Stimulated activated CD8-positive, alpha-beta memory T cell treated with anti-CD3 and anti-CD28 coated beads, Interleukin-2, amount 100 ng/mL, for 48 hours (primary cell): Measurements from ENCODE around the gene GPATCH4.
"Not testable (repeated sequence)": the region's sequence is repeated elsewhere in the genome, so short reads cannot be mapped to it uniquely, and the experiment has no call there.

ENCODE experiments used
- DNase-seq, 2 donors: peaks; one replicate each; pipeline ENCODE4 v3.0.0-alpha.2; 2020; ENCODE audit warnings: low read depth in 2 of 2

GPATCH4 gene

DNA sequence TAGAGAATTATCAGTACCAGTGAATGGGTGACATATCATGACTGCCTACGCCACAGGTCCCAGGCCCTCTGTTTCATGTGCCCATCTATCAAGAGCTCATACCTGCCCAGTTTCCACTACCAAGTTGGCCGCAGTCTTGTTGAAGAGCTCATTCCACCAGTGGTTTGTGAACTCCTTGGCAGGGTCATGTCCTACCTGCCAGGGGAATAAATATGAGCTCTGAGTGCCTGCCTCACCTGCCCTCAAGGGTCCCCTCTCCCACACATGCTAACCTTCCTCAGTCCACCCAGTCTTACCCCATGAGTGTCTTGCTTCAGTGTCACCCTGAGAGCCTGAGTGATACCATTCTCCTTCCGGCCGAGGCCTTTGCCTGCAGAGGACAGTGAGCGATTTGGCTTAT lies 3.2 kb downstream of the GPATCH4 start:
- DNase-seq, result no peak

DNA sequence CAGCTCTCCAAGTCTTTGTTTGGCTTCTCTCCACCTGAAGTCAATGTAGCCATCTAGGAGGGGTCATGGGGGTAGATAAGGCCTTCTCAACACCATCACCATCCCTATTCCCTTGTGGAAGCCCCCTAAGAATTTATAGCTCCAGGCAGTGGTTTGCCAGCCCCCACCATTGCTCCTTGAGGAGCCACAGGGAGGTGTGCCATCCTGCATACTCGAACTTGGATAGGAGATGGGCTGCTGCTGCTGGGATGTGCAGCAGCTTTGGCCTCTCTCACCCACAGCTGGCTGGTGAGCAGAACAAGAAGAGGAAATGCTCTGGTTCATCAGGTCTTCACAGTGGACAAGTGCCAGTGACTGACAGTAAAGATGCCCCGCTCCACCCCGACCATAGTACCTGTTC lies 4.9 kb downstream of the GPATCH4 start:
- DNase-seq, result no peak

DNA sequence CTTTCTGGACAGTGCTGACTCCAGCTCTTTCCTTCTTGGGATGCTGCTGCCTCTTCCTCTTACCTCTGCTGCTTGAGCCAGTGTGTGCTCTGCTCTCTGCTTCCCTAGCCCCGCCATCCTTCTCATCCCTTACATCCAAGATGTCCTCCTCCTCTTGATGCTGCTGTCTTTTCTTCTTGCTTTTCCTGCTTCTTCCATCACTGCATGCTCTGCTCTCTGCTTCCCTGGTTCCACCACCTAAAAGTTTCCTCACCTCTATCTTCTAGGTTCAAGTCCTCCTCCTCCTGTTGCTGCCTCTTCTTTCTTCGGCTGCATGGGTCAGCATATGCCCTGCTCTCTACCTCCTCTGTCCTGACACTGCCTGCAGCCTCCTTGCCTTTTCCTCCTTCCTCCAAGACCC lies 6.3 kb downstream of the GPATCH4 start:
- DNase-seq, result no peak

DNA sequence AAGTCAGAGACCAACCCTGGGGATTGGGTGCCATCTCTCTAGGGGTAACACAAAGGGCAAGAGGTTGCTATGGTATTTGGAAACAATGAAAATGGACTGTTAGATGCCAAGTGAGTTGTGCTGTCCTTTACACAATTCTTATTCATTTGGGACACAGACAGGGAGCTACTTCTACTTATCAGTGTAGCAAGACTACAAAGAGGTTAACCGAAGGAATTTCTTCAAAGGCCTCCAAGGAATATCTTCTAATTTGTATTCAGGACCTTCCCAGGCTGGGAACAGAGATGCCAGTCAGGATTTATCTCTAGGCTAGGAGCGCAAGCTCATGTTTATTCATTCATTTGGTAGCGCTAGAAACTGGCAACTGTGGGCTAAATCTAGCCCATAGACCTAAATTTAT lies 7.1 kb downstream of the GPATCH4 start:
- DNase-seq, result no peak

DNA sequence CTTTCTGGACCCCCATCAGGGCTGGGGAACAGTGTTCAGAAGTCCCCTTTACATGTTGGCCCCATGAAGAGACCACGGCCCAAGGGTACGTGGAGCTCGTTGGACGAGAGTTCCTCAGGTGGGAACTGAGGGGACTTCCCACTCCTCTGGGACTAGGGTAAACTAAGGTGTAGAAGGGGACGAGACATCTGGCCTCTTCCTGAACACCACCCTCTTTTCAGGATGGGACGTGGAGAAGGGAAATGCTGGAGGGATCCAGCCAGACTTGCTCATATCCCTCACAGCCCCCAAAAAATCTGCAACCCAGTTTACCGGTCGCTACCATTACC lies 7.7 kb downstream of the GPATCH4 start:
- no peak for DNase-seq

DNA sequence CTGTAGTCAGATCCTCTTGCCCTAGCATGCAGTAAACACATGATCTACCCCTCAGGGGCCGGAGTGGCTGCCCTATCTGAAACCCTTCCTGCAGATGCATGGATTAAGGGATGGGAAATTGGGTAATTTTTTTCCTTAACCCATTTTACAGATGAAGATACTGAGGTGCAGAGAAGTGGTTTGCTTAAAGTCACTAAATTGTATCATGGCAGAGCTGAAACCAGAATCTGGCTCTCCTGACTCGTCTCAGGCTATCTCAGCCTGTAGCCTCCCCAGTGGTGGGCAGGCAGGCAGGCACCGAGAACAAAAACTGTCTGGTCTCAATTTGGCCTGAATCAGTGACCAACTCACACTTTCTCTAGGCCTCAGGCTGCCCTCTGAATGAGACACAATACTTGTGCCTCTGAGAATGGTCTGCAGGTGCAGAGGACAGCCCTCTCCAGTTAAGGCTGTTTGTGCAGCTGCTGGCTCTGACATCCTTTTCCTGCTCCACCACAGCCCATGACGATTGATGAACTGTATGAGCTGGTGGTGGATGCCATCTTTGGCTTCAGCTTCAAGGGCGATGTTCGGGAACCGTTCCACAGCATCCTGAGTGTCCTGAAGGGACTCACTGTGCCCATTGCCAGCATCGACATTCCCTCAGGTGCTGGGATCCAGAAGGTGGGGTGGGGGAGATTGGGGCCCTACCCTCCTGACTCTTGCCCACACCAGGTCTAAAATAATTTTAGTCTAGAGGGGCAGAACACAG lies 8.2 kb downstream of the GPATCH4 start:
- DNase-seq, result no peak

DNA sequence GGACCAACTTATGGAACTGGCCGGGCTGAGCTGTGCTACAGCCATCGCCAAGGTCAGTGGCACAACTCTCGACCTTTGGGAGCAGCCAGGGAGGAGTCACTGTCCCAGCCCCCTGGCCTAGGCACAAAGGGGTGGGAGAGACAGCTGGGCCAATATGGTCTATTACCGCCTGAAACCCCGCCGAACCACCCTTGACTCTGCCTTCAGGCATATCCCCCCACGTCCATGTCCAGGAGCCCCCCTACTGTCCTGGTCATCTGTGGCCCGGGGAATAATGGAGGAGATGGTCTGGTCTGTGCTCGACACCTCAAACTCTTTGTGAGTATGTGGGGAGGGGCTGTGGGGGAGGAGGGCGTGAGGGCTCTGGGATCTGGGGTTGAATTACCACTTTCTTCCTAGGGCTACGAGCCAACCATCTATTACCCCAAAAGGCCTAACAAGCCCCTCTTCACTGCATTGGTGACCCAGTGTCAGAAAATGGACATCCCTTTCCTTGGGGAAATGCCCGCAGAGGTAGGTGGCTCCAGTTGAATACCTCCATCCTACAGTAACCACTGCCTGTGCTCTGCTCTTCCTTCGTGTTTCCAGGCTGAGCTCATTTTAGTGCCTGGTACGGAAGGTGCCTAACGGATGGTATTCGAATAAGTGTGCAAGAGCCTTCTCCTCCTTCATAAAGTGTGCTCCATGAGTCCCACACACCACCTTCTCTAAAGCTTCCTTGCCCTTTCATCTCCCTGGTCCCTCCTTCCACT lies 8.9 kb downstream of the GPATCH4 start:
- no peak for DNase-seq

DNA sequence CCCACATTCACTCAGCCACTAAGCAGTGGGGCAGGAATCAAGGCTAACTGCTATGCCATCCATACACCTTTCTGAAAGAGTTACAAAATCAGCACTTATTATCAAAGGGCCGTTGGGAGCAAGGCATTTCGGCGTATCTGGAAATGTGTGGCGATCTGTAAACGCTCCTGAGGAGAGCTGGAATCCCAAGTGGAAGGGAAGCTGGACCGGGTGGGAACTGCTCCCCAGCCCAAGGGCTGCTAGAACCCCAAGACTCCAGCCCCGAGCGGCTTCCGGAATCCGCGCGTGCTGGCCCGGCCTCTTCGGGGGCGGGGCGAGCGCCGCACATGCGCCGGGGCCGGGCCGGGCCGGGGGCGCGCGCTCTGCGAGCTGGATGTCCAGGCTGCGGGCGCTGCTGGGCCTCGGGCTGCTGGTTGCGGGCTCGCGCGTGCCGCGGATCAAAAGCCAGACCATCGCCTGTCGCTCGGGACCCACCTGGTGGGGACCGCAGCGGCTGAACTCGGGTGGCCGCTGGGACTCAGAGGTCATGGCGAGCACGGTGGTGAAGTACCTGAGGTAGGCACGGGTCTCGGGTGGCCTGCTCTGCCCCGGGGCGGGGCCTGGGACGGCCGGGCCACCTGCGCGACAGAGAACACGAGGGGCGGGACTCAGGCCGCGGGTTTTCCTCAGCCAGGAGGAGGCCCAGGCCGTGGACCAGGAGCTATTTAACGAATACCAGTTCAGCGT lies 9.7 kb downstream of the GPATCH4 start, which contains the start of gene NAXE:
NAXE (plus strand) TSS at position 345 of the 726 bp plus-strand sequence; CDS start at position 374, 29 bp downstream.
- DNase-seq, result peak; percentile 52 to 64

DNA sequence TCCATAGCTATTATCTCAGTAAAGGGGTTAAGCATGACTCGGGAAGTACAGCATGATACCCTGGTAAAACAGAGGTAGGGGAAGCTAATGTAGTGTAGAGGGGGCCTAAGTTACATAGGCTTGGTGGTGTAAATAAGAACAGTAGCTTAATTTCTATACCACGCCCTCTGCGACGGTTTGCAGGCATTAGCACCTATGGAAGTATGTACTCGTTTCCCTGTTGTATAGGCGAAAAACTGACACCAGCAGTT lies 10.2 kb downstream of the GPATCH4 start:
- no peak for DNase-seq

DNA sequence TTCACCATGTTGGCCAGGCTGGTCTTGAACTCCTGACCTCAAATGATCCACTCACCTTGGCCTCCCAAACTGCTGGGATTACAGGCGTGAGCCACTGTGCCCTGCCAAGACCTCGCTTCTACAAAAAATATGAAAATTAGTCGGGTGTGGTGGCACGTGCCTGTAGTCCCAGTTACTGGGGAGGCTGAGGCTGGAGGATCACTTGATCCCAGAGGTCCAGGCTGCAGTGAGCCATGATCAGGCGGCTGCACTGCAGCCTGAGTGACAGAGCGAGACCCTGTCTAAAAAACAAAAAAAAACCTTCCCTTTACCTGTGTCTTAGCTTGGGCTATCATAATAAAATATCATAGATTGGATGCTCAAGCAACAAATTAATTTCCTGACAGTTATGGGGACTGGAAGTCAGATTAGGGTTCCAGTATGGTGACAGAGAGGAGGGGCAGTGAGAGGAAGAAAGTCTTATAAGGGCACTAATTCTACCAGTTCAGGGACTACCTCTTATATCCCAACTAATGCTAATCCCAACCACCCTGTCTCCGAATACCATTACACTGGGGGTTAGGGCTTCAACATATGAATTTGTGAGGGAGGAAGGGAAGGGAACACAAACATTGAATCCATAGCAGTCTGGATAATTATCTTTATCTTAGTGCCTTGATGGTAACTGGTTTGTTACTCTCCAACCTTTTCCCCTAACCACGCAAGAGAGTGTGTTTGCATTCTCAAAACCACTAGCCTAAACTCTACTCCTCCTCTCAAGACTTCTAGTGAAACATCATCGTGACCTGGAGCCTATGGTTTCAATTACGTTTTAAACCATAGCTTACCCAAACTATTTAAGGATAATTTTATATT lies 10.7 kb downstream of the GPATCH4 start:
- DNase-seq, result no peak

DNA sequence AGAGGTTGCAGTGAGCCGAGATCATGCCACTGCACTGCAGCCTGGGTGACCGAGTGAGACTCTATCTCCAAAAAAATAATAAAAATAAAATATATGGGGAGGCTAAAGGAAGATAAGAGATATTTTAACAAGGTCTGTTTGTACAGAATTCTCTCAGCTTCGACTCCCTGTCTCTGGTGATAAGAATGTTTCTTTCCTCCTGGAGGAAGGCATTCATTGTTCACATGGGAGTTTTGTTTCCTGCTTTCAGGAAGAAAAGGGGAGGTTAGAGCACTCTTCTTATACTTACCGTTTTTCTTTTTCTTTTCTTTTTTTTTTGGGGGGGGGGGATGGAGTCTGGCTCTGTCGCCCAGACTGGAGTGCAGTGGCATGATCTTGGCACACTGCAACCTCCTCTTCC lies 11.7 kb downstream of the GPATCH4 start:
- DNase-seq, result no peak

DNA sequence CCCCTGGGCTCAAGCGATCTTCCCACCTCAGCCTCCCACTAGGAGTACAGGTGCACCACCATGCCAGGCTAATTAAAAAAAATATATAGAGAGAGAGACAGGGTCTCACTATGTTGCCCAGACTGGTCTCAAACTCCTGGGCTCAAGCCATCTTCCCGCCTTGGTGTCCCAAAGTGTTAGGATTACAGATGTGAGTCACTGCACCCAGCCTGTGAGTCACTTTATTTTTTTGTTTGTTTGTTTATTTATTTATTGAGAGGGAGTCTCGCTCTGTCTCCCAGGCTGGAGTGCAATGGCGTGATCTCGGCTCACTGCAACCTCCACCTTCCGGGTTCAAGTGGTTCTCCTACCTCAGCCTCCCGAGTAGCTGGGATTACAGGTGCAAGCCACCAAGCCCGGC lies 13.4 kb downstream of the GPATCH4 start:
- DNase-seq, result not testable (repeated sequence)

DNA sequence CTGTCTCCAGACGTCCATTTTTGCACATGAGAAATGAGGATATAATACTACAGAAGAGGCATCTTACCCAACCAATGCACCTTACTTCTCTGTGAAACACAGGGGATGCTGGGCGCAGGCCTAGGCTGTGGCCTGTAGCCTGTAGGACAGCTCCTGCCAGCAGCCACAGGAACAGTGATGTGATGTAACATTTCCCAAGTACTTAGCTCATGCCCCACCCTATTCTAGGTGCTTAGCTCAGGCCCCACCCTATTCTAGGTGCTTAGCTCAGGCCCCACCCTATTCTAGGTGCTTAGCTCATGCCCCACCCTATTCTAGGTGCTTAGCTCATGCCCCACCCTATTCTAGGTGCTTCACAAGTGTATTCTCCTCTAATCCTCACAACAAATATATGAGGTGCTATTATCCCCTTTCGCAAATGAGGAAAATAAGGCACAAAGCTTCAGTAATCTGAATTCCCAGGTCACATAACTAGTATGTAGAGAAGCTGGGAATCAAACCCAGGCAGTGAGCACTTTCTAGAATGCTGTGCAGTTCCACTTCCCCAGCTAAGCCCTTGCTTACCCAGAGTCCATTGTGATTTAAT lies 14.3 kb downstream of the GPATCH4 start:
- no peak for DNase-seq

DNA sequence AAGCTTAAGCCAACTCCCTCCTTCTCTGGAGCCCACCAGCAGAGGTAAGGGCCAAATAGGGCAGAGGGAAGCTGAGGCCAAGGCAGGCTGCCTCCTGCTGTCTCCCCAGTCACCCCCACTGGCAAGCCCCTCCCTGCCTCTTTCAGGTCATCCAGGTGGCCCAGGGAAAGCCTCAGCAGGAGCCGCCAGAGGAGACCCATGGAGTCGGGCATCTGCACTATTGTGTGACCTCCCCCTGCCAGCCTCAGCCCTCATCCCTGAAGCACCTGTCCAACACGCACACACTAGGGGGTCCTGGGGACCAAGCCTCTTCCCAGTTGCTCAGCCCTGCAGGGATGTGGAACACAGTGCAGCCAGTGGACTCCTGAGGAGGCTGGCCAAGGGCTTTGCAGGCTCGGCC lies 15.0 kb downstream of the GPATCH4 start:
- no peak for DNase-seq

DNA sequence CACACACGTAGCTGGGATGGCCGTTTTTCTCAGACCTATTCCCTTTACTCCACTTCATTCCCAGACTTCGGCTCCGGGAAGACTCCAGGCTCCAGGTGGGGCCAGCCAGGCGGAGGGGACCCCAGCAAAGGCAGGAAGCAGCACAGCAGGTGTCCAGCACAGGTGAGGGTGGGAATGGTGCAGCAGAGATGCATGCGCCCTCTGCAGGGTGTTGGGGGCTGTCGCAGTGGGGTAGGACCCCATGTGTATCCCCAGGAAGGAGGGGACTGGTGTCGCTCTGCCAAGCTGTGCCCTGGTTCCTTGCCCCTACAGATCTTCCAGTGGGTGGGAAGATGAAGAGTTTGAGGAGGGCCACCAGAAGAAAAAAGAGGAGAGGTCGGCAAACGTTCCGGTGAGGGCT lies 16.5 kb downstream of the GPATCH4 start:
- no peak for DNase-seq

DNA sequence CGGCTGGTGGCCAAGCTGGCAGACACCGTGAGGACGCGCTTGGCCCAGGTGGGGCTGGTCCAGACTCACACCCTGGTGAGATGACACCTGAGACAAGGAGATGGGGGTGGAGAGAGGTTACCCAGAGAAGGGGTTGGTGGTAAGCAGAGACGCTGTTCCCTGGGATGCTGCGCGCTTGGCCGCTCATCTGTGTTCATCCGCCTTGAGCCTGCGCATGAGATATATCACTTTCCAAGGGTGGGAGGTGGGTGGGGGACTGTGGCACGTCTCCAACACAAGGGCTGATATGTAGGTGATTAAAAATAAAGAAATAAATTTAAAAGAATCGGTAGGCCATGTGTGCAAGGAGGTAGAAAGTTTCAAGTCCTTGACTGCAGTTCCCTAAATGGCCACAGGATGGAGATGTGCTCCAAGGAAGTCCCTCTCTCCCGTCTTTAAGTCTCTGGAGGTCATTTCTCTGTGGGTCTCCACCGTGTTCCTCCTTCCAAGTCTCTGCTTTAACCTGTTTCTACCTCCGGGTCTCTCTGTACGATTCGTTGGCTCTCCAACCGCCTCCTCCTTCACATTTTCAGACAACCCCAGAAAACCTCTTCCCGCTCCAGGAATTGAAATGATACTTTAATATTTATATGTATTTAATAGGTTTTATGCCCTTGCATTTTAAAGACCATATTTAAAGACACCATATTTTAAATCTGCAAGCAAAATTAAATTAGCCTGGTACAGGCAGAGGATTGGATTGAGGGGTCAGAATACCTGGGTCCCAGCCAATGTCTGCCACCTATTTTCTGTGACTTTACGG lies 17.3 kb downstream of the GPATCH4 start:
- DNase-seq, result peak in 1 of 2 donors; percentile 57

DNA sequence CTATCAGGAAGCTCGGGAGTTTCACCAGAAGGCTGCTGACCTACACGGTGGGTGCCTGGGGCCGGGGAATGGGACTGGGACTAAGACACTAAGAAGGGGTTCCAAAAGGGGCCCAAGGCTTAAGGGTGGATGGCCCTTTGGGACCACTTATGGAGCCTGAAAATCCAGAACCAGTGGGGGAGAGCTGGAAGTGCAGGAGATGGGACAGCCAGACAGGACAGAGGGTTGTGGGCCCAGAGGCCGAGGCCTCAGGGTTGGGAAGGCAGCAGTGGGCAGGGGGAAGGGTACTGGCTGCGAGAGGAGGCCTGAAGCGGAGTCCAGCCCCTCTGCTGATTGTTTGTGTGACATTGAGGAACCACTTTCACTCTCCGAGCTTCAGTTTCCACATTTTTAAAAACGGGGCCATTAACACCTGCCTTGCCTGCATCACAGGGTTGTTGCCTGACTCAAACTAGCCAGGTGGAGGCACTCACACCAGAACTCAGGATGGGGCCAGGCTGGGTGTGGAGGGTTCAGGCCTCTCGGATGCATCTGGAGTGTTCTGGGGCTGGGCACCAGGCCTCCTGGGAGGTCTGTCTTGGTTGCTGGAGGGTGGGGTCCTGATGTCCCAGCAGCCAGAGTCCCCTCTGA lies 18.8 kb downstream of the GPATCH4 start:
- no peak for DNase-seq

DNA sequence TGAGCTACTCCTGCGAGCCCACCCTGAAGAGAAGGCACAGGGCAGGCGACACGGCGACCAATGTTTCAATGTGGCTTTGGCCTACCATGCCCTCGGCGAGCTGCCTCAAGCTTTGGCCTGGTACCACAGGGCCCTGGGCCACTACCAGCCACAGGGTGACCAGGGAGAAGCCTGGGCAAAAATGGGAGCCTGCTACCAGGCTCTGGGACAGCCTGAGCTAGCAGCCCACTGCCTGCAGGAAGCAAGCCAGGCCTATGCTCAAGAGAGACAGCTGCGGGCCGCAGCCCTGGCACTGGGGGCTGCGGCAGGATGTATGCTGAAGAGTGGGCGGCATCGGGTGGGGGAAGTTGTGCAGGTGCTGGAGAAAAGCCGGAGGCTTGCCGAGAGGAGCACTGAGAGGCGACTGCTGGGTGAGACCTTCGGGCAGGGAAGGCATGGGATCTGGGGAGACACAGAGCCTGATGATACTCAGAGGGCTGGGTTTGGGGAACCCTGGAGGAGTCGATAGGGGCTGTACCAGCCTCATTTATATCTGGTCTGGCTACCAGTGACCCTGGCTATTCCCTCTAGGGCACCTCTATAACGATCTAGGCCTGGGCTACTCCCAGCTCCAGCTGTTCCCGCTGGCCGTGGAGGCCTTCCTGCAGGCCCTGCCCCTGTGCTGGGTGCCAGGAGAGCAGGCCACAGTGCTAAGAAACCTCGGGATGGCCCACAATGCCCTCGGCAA lies 19.5 kb downstream of the GPATCH4 start:
- DNase-seq, result peak; percentile 53 to 54

DNA sequence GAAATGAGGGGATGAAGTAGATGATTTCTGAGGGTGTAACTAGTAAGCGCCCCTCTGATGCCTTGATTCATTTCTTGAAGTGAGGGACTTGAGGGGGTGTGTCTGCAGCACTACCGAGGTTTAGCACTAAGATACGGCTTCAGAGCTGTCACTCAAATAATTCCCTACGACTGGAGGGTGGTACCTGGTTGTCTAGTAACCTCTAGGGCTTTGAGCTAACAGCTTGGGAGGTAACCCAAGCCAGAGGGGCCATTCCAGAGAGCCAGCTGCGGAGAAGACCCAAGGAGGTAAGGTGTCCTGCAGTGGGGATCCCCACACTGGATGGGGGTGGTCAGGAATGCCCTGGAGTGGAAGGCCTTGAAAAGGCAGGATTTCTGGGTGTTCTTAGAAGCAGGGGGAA lies 21.8 kb downstream of the GPATCH4 start, which contains the start of gene TTC24:
TTC24 (plus strand) TSS at position 252 of the 400 bp plus-strand sequence. CDS start 1,642 bp downstream, outside the sequence.
- DNase-seq, result no peak

DNA sequence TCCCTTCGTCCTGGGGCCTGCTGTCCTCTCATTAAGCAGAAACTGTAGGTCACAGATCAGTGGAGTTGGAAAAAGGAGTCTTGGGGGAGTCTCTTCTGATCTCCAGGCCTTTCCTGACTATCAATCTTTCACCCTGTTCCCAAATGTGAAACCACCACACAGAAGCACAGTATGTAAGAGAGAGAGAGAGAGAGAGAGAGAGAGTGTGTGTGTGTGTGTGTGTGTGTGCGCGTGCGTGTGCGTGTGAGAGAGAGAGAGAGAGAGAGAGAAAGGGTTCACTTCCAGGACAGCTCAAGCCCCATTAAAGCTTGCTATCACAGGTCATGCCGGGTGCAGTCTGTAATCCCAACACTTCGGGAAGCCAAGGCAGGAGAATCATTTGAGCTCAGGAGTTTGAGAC lies 23.2 kb downstream of the GPATCH4 start:
- DNase-seq, result no peak
